ENCODE data around the gene CZIB. TPM values are rescaled to one million over a fixed set of nuclear protein-coding genes. Genes with fewer than 3 reads are reported as not detected.
"Not testable (repeated sequence)": the region's sequence is repeated elsewhere in the genome, so short reads cannot be mapped to it uniquely, and the experiment has no call there.

Gene CZIB
- polyA plus RNA-seq, 1 experiment: 75.8 TPM

DNA sequence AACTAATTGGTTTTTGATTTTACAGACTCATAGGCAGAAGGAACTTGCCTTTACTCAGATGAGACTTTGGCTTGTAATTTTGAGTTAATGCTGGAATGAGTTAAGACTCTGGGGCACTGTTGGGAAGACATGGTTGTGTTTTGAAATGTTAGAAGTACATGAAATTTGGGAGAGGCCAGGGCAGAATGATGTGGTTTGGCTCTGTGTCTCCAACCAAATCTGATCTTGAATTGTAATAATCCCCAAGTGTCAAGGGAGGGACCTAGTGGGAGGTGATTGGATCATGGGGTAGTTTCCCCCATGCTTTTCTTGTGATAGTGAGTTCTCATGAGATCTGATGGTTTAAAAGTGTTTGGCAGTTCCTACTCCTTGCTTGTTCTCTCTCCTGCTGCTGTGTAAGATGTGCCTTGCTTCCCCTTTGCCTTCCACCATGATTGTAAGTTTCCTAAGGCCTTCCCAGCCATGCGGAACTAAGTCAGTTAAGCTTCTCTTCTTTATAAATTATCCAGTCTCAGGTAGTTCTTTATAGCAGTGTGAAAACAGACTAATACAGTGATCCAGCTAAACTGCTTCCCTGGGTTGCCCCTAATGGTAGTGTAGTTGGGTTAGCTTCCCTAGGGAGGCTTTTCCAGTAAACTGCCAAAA lies 13.6 kb downstream of the CZIB start:
- Histone ChIP-seq H3K36me3 (ENCODE audit: control insufficient read depth, insufficient read depth, low read length) (peaks cover 25% of the 10 kb centered on the region), H3K27me3 (ENCODE audit: control insufficient read depth, insufficient read depth, low read length) (no peaks in the 10 kb centered on the region), H3K4me3 (ENCODE audit: low read depth, low read length) (no peak overlapping the region)
- ChIA-PET POLR2A (no interaction called here), CTCF (no interaction called here)
- no peak for DNase-seq (ENCODE audit: low read depth)
- TF ChIP-seq, protein P1, sequence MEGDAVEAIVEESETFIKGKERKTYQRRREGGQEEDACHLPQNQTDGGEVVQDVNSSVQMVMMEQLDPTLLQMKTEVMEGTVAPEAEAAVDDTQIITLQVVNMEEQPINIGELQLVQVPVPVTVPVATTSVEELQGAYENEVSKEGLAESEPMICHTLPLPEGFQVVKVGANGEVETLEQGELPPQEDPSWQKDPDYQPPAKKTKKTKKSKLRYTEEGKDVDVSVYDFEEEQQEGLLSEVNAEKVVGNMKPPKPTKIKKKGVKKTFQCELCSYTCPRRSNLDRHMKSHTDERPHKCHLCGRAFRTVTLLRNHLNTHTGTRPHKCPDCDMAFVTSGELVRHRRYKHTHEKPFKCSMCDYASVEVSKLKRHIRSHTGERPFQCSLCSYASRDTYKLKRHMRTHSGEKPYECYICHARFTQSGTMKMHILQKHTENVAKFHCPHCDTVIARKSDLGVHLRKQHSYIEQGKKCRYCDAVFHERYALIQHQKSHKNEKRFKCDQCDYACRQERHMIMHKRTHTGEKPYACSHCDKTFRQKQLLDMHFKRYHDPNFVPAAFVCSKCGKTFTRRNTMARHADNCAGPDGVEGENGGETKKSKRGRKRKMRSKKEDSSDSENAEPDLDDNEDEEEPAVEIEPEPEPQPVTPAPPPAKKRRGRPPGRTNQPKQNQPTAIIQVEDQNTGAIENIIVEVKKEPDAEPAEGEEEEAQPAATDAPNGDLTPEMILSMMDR (IDR thresholded peaks at IDR 0.05; ENCODE audit: insufficient read depth, low read depth, low read length): no peak

DNA sequence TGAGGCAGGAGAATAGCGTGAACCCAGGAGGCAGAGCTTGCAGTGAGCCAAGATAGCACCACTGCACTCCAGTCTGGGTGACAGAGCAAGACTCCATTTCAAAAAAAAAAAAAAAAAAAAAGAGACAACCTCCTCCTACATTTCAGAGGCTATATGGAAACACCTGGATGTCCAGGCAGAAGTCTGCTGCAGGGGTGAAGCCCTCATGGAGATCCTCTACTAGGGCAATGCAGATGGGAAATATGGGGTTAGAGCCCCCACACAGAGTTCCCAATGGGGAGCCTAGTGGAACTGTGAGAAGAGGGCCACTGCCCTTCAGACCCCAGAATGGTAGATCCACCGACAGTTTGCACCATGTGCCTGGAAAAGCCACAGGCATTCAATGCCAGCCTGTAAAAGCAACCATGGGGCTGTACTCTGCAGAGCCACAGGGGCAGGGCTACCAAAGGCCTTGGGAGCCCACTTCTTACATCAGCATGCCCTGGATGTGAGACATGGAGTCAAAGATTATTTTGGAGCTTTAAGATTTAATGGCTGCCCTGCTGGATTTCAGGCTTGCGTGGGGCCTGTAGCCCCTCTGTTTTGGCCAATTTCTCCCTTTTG lies 14.2 kb downstream of the CZIB start:
- POLR2A ChIA-PET; H3K4me3 ChIP-seq (ENCODE audit: low read depth, low read length); H3K27me3 ChIP-seq (ENCODE audit: control insufficient read depth, insufficient read depth, low read length); CTCF ChIA-PET; DNase-seq (ENCODE audit: low read depth): not testable (repeated sequence)
- H3K36me3 ChIP-seq (ENCODE audit: control insufficient read depth, insufficient read depth, low read length): peaks cover 25% of the 10 kb centered on the region

DNA sequence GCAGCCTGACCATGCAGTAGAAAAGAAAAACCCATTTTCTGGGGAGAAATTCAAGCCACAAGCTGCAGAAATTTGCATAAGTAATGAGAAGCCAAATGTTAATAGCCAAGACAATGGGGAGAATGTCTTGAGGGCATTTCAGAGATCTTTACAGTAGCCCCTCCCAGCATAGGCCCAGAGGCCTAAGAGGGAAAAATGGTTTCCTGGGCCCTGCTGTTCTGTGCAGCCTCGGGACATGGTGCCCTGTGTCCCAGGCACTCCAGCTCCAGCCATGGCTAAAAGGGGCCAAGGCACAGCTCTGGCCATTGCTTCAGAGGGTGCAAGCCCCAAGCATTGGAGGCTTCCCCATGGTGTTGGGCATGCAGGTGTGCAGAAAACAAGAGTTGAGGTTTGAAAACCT lies 14.9 kb downstream of the CZIB start:
- CTCF ChIA-PET; POLR2A ChIA-PET; H3K4me3 ChIP-seq (ENCODE audit: low read depth, low read length); DNase-seq (ENCODE audit: low read depth); H3K27me3 ChIP-seq (ENCODE audit: control insufficient read depth, insufficient read depth, low read length): not testable (repeated sequence)
- peaks cover 19% of the 10 kb centered on the region for H3K36me3 ChIP-seq (ENCODE audit: control insufficient read depth, insufficient read depth, low read length)

DNA sequence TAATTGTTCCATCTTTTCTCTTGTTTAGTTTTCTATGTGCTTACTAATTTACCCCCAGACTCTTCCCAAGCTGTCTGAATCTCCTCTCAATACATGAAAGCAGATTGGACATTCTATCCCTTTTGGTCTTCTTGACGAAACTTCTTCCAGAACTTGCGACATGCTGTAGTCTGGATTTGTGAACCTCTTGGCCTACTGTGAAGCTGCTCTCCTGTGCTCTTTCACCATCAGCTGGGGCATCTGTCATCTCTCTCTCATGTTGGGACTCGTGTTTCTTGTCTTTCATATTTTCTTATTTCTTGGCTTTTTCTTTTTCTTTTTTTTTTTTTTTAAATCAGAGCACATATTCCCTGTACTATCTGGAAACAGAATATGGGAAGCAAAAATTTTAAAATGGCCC lies 17.0 kb downstream of the CZIB start:
- ChIA-PET CTCF (no interaction called here), POLR2A (no interaction called here)
- no peak overlapping the region for H3K4me3 ChIP-seq (ENCODE audit: low read depth, low read length)
- H3K36me3 ChIP-seq (ENCODE audit: control insufficient read depth, insufficient read depth, low read length): peaks cover 11% of the 10 kb centered on the region
- TF ChIP-seq, protein P1 (IDR thresholded peaks at IDR 0.05; ENCODE audit: insufficient read depth, low read depth, low read length): no peak
- H3K27me3 ChIP-seq (ENCODE audit: control insufficient read depth, insufficient read depth, low read length): no peaks in the 10 kb centered on the region
- DNase-seq (ENCODE audit: low read depth): no peak

DNA sequence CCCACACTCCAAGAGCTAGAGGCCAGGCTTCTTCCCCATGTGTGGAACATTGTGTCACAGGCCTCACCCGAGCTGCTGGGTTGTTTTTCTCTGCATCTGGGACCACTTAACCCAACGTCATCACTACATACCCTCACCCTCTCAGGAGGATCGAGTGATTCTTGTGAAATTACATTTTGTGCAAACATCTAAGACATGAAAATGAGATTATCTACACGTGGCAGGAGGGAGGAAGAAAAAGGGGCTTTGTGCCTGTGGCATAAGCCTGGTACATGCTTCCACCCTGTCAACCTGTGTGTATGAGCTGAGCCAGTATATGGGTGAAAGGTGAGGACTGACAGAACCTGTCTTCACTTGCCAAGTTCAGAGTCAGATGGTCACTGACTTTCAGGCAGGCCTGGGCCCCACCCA lies 22.2 kb downstream of the CZIB start:
- POLR2A ChIA-PET: no interaction called here
- Histone ChIP-seq H3K36me3 (ENCODE audit: control insufficient read depth, insufficient read depth, low read length) (peaks cover 5% of the 10 kb centered on the region), H3K4me3 (ENCODE audit: low read depth, low read length) (peak overlapping the region; percentile 78; the same call in 1 of the 2 replicates), H3K27me3 (ENCODE audit: control insufficient read depth, insufficient read depth, low read length) (no peaks in the 10 kb centered on the region)
- TF ChIP-seq, protein P1 (IDR thresholded peaks at IDR 0.05; ENCODE audit: insufficient read depth, low read depth, low read length): no peak
- DNase-seq (ENCODE audit: low read depth): no peak
- CTCF ChIA-PET: no interaction called here

DNA sequence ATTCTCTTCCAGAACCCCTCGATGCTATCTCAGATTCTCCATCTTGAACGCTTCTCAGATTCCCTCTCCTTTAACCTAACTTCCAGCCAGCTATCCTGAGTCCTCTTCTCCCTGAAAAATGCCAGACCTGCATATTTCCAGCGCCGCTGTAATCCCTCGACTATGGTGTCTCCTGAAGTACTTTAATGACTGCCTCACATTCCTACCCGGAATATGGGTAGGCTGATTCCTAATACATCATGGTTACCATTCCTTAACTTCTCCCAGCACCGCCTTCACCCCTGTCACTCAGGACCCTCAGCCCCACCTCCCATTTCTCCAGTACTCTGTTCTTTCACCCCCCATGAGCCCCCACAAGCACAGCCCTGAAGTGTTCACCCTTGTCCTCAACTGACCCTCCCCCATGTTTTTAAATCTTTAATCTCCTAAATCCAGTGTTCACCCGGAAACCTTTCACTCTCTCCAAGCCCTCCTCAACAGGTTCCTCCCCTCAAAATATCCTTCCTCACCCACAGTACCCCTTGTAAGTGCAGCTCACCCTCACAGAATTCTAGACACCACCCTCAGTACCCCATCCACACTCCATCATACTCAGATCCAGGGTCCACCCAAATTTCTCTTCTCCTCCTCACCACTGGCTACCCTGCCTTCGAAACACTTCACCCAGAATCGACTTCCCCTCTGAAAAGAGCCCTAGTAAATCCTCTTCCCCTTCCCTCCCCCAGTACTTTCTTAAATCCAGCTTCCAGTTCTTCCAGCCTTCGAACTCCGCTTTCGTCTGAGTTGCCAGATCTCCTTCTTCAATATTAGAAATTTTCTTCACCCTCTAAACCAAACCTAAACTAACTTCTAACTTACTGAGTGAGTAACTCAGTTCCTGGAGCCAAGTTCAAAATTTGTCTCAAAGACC lies 22.9 kb downstream of the CZIB start:
- TF ChIP-seq, protein P1 (IDR thresholded peaks at IDR 0.05; ENCODE audit: insufficient read depth, low read depth, low read length): no peak
- H3K36me3 ChIP-seq (ENCODE audit: control insufficient read depth, insufficient read depth, low read length): peaks cover 3% of the 10 kb centered on the region
- H3K27me3 ChIP-seq (ENCODE audit: control insufficient read depth, insufficient read depth, low read length): no peaks in the 10 kb centered on the region
- ChIA-PET POLR2A (no interaction called here), CTCF (no interaction called here)
- H3K4me3 ChIP-seq (ENCODE audit: low read depth, low read length): peak overlapping the region; percentile 78
- no peak for DNase-seq (ENCODE audit: low read depth)

Measured in BJ (cell line).